ENCODE data around the gene SIRPD. TPM values are rescaled to one million over a fixed set of nuclear protein-coding genes. Genes with fewer than 3 reads are reported as not detected.

Gene SIRPD
- total RNA-seq, 1 donor from 2014 or later, result not detected

GRCh38 chr20:1489764-1490436, 67.6 kb downstream of the SIRPD start:
- peaks cover 2% of the 10 kb centered on the region for H3K27me3 Mint-ChIP-seq (ENCODE audit: insufficient read depth, low read depth)

GRCh38 chr20:1489325-1489724, 68.2 kb downstream of the SIRPD start:
- Histone ChIP-seq H3K9me3 (ENCODE audit: low read depth) (no peaks in the 10 kb centered on the region), H3K27me3 (peaks cover 32% of the 10 kb centered on the region), H3K4me3 (no peak overlapping the region), H2AFZ (replicated peaks) (no peak overlapping the region), H3K4me1 (no peaks in the 10 kb centered on the region), H3F3A (ENCODE audit: low read depth) (no peaks in the 10 kb centered on the region), H4K20me1 (ENCODE audit: low read depth) (no peaks in the 10 kb centered on the region), H3K27ac (no peak overlapping the region), H3K36me3 (no peaks in the 10 kb centered on the region), H3K4me2 (no peak overlapping the region), H3K9ac (no peak overlapping the region), H3K79me2 (ENCODE audit: low read depth) (no peaks in the 10 kb centered on the region)
- no peak for DNase-seq (ENCODE audit: low spot score)
- H3K9me3 Mint-ChIP-seq, result no peaks in the 10 kb centered on the region
- H3K4me1 Mint-ChIP-seq, result no peaks in the 10 kb centered on the region
- H3K27ac Mint-ChIP-seq, result no peak overlapping the region
- peaks cover 2% of the 10 kb centered on the region for H3K27me3 Mint-ChIP-seq (ENCODE audit: insufficient read depth, low read depth)
- no peak for TF ChIP-seq EZH2phosphoT487 (IDR thresholded peaks at IDR 0.05)
- no peak for TF ChIP-seq CTCF (IDR thresholded peaks at IDR 0.05)
- no peak for TF ChIP-seq EZH2 (IDR thresholded peaks at IDR 0.05)
- H3K36me3 Mint-ChIP-seq, result no peaks in the 10 kb centered on the region
- H3K4me3 Mint-ChIP-seq, result no peak overlapping the region

More at GRCh38 chr20:1489764-1490436, 67.6 kb downstream of the SIRPD start:
- DNase-seq (ENCODE audit: low spot score), result no peak
- H2AFZ ChIP-seq (replicated peaks), result no peak overlapping the region
- H3K27ac ChIP-seq, result no peak overlapping the region
- H3K9ac ChIP-seq, result no peak overlapping the region
- no peak overlapping the region for H3K4me3 Mint-ChIP-seq
- H3K4me1 Mint-ChIP-seq, result no peaks in the 10 kb centered on the region
- H3K27ac Mint-ChIP-seq, result no peak overlapping the region
- no peaks in the 10 kb centered on the region for H3K9me3 Mint-ChIP-seq
- no peaks in the 10 kb centered on the region for H3F3A ChIP-seq (ENCODE audit: low read depth)
- no peaks in the 10 kb centered on the region for H3K36me3 ChIP-seq
- TF ChIP-seq EZH2phosphoT487 (IDR thresholded peaks at IDR 0.05) (no peak), EZH2 (IDR thresholded peaks at IDR 0.05) (no peak), CTCF (IDR thresholded peaks at IDR 0.05) (no peak)
- H3K4me2 ChIP-seq, result no peak overlapping the region
- H3K4me1 ChIP-seq, result no peaks in the 10 kb centered on the region
- no peak overlapping the region for H3K4me3 ChIP-seq
- H3K79me2 ChIP-seq (ENCODE audit: low read depth), result no peaks in the 10 kb centered on the region
- peaks cover 28% of the 10 kb centered on the region for H3K27me3 ChIP-seq
- no peaks in the 10 kb centered on the region for H3K36me3 Mint-ChIP-seq
- H3K9me3 ChIP-seq (ENCODE audit: low read depth), result no peaks in the 10 kb centered on the region
- no peaks in the 10 kb centered on the region for H4K20me1 ChIP-seq (ENCODE audit: low read depth)

GRCh38 chr20:1486566-1486965, 70.9 kb downstream of the SIRPD start:
- Mint-ChIP-seq H3K9me3 (no peaks in the 10 kb centered on the region), H3K4me1 (no peaks in the 10 kb centered on the region)
- H4K20me1 ChIP-seq (ENCODE audit: low read depth), result no peaks in the 10 kb centered on the region

More at GRCh38 chr20:1486566-1486965, 70.9 kb downstream of the SIRPD start:
- Histone ChIP-seq H3K36me3 (no peaks in the 10 kb centered on the region), H3K79me2 (ENCODE audit: low read depth) (no peaks in the 10 kb centered on the region), H3F3A (ENCODE audit: low read depth) (no peaks in the 10 kb centered on the region), H3K9me3 (ENCODE audit: low read depth) (no peaks in the 10 kb centered on the region), H3K4me1 (no peaks in the 10 kb centered on the region), H2AFZ (replicated peaks) (no peak overlapping the region), H3K27me3 (peaks cover 43% of the 10 kb centered on the region), H3K4me2 (no peak overlapping the region), H3K27ac (no peak overlapping the region), H3K9ac (no peak overlapping the region), H3K4me3 (no peak overlapping the region)
- peaks cover 2% of the 10 kb centered on the region for H3K27me3 Mint-ChIP-seq (ENCODE audit: insufficient read depth, low read depth)
- no peak for DNase-seq (ENCODE audit: low spot score)
- no peak overlapping the region for H3K4me3 Mint-ChIP-seq
- no peak overlapping the region for H3K27ac Mint-ChIP-seq
- TF ChIP-seq EZH2 (IDR thresholded peaks at IDR 0.05), result no peak
- TF ChIP-seq CTCF (IDR thresholded peaks at IDR 0.05), result no peak
- no peak for TF ChIP-seq EZH2phosphoT487 (IDR thresholded peaks at IDR 0.05)
- H3K36me3 Mint-ChIP-seq, result no peaks in the 10 kb centered on the region
